Transverse colon (tissue), 3 donors: ENCODE results near the gene ZBTB5.

Experiments
- POLR2A ChIP-seq: fragments of 450-650 bp; IDR thresholded peaks from one replicate; pipeline ENCODE4 v1.6.1; 2016; ENCODE audit warnings: antibody characterized with exemption, mild to moderate bottlenecking, moderate library complexity
- TF ChIP-seq, protein P1 (sequence below), 5 experiments: fragments of 200-600 bp in 3 of 5; fragments of 450-650 bp in 2 of 5; sonication (generic) in 3 of 5; IDR thresholded peaks; 1 replicate in 2 of 5; 2 replicates in 3 of 5; pipeline ENCODE4 v1.5.1; 2016 to 2017; ENCODE audit warnings: antibody characterized with exemption in 5 of 5, inconsistent platforms in 3 of 5, mild to moderate bottlenecking in 2 of 5, moderate library complexity in 1 of 5

DNA sequence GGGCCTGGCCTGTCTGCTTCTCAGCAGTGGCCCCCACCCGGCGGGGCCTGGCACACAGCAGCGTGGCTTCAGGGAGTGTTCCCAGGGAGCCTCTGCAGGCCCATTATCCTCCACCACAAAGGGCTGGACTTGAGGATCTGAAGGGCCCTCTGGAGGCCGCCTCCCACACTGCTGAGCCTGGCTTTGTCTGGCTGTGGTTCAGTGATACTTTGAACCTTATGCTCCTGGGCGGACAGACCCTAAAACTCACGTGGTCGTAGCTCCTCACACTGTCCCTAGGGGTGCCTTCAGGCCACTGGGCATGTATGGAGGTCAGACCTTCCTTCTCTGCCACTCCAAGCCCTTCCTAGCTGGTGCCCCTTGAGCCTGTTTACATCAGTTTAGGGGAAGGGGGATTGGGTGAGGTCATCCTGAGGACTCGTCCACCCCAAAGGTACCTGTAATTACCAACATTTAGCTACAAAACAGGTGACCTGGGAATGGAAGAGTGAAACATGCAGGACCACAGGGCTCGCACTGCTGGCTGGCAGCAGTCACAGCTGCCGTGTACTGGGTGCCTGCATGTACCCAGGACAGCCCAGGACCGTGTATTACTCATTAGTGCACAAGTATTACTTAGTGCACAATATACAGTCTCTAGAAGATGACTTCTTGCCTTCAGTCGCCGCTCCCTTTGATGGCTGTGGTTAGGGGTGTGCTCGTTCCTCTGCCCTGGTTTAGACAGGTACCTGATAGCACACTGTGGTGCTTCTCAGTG is 34.2 kb downstream of the ZBTB5 start:
- TF ChIP-seq, protein P1, sequence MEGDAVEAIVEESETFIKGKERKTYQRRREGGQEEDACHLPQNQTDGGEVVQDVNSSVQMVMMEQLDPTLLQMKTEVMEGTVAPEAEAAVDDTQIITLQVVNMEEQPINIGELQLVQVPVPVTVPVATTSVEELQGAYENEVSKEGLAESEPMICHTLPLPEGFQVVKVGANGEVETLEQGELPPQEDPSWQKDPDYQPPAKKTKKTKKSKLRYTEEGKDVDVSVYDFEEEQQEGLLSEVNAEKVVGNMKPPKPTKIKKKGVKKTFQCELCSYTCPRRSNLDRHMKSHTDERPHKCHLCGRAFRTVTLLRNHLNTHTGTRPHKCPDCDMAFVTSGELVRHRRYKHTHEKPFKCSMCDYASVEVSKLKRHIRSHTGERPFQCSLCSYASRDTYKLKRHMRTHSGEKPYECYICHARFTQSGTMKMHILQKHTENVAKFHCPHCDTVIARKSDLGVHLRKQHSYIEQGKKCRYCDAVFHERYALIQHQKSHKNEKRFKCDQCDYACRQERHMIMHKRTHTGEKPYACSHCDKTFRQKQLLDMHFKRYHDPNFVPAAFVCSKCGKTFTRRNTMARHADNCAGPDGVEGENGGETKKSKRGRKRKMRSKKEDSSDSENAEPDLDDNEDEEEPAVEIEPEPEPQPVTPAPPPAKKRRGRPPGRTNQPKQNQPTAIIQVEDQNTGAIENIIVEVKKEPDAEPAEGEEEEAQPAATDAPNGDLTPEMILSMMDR (IDR thresholded peaks at IDR 0.05) = peak in 1 of 5 experiments; percentile 15
- TF ChIP-seq POLR2A = no peak
